ENCODE data around the gene CAMSAP1. TPM values are rescaled to one million over a fixed set of nuclear protein-coding genes. Genes with fewer than 3 reads are reported as not detected.

CAMSAP1 gene
- total RNA-seq, 2 donors from 2014 or later, result 19.4 to 21.4 TPM

GRCh38 chr9:135907006-135907430, 328 bp downstream of the CAMSAP1 start:
- Histone ChIP-seq H3K27me3 (no peaks in the 10 kb centered on the region), H3K9me3 (no peaks in the 10 kb centered on the region), H3K4me3 (peak overlapping the region; percentile 60 to 65), H3K36me3 (peaks cover 3% of the 10 kb centered on the region), H3K4me1 (peaks cover 0 to 42% of the 10 kb centered on the region in 2 donors), H3K27ac (peak overlapping the region in 1 of 2 donors; percentile 64)
- no peak for DNase-seq (ENCODE audit: low spot score)
- TF ChIP-seq CTCF (IDR thresholded peaks at IDR 0.05), result no peak

- no peak for DNase-seq (ENCODE audit: low spot score)
- TF ChIP-seq CTCF (IDR thresholded peaks at IDR 0.05), result no peak
- Histone ChIP-seq H3K4me3 (peak overlapping the region; percentile 60 to 65), H3K36me3 (no peaks in the 10 kb centered on the region), H3K9me3 (no peaks in the 10 kb centered on the region), H3K27me3 (no peaks in the 10 kb centered on the region), H3K4me1 (peaks cover 0 to 42% of the 10 kb centered on the region in 2 donors), H3K27ac (peak overlapping the region; percentile 64 to 70)
These were observed 898 bp downstream of the CAMSAP1 start for GRCh38 chr9:135906291-135907005.

GRCh38 chr9:135905380-135906258, 1.7 kb downstream of the CAMSAP1 start:
- H3K4me3 ChIP-seq, result peak overlapping the region; percentile 60 to 65
- peak overlapping the region; percentile 64 to 70 for H3K27ac ChIP-seq
- H3K9me3 ChIP-seq, result no peaks in the 10 kb centered on the region
- no peak for DNase-seq (ENCODE audit: low spot score)
- TF ChIP-seq CTCF (IDR thresholded peaks at IDR 0.05), result no peak
- H3K36me3 ChIP-seq, result no peaks in the 10 kb centered on the region
- H3K27me3 ChIP-seq, result no peaks in the 10 kb centered on the region
- peaks cover 0 to 42% of the 10 kb centered on the region in 2 donors for H3K4me1 ChIP-seq

GRCh38 chr9:135903786-135904520, 3.4 kb downstream of the CAMSAP1 start:
- H3K27me3 ChIP-seq, result no peaks in the 10 kb centered on the region
- H3K4me1 ChIP-seq, result peaks cover 0 to 36% of the 10 kb centered on the region in 2 donors
- H3K27ac ChIP-seq, result no peak overlapping the region
- no peak for TF ChIP-seq CTCF (IDR thresholded peaks at IDR 0.05)
- H3K9me3 ChIP-seq, result no peaks in the 10 kb centered on the region
- H3K36me3 ChIP-seq, result no peaks in the 10 kb centered on the region
- no peak for DNase-seq (ENCODE audit: low spot score)
- H3K4me3 ChIP-seq, result no peak overlapping the region

- no peak overlapping the region for H3K4me3 ChIP-seq
- H3K27ac ChIP-seq, result no peak overlapping the region
- H3K4me1 ChIP-seq, result peaks cover 0 to 29% of the 10 kb centered on the region in 2 donors
- no peaks in the 10 kb centered on the region for H3K27me3 ChIP-seq
- no peaks in the 10 kb centered on the region for H3K36me3 ChIP-seq
- no peak for TF ChIP-seq CTCF (IDR thresholded peaks at IDR 0.05)
- DNase-seq (ENCODE audit: low spot score), result no peak
- H3K9me3 ChIP-seq, result no peaks in the 10 kb centered on the region
These were observed 4.0 kb downstream of the CAMSAP1 start for GRCh38 chr9:135903358-135903656.

Data from right atrium auricular region (tissue), 2 donors.